ENCODE data around the gene FRY.

DNA sequence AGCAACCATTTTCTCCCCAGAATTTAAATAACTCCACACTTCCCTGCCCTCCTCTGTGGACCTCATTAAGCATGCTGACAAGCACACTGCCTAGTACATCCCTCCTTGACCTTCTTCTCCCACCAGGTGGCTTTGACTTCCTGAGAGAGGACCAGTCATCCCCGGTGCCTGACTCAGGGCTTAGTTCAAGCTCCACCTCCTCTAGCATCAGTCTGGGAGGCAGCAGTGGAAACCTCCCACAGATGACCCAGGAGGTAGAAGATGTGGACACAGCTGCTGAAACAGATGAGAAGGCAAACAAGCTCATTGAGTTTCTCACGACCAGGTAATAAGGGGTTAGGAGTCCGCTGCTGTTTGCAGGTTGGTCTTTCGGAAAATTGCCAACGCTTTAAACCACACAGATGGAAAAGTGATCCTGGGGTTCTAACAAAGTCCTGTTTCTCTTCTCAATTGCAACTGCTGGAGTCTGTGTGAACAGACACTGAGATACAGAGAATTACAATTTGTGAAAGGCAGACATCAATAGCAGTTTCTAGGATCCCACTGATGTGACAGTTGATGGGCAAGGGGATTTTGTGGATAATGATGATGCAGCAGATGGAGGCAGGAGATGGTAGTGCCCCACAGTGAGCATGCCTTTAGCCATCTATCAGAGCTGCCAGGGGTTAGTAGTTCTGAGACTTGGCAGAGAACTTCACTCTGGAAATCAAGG, 196.9 kb downstream of the FRY start:
- TF ChIP-seq, protein P1, sequence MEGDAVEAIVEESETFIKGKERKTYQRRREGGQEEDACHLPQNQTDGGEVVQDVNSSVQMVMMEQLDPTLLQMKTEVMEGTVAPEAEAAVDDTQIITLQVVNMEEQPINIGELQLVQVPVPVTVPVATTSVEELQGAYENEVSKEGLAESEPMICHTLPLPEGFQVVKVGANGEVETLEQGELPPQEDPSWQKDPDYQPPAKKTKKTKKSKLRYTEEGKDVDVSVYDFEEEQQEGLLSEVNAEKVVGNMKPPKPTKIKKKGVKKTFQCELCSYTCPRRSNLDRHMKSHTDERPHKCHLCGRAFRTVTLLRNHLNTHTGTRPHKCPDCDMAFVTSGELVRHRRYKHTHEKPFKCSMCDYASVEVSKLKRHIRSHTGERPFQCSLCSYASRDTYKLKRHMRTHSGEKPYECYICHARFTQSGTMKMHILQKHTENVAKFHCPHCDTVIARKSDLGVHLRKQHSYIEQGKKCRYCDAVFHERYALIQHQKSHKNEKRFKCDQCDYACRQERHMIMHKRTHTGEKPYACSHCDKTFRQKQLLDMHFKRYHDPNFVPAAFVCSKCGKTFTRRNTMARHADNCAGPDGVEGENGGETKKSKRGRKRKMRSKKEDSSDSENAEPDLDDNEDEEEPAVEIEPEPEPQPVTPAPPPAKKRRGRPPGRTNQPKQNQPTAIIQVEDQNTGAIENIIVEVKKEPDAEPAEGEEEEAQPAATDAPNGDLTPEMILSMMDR (IDR thresholded peaks at IDR 0.05), result no peak
- TF ChIP-seq POLR2A (IDR thresholded peaks at IDR 0.05), result no peak

Data from uterus (tissue), 2 donors.